GM23248 (cell line): ENCODE results near the gene GGPS1.

ENCODE experiments used
- EZH2 ChIP-seq: fragments of 200-600 bp; sonication (generic); IDR thresholded peaks from 2 replicates; pipeline ENCODE4 v1.6.1; 2018; ENCODE audit warnings: antibody characterized with exemption, mild to moderate bottlenecking; ENCODE audit not compliant: insufficient read depth, poor library complexity, severe bottlenecking
- EZH2phosphoT487 ChIP-seq: fragments of 200-600 bp; sonication (generic); IDR thresholded peaks from 2 replicates; pipeline ENCODE4 v1.6.1; 2018; ENCODE audit warnings: antibody characterized with exemption, moderate library complexity, mild to moderate bottlenecking, low read depth; ENCODE audit not compliant: insufficient read depth

- TF ChIP-seq EZH2 (no peak), EZH2phosphoT487 (no peak)
Observed at GRCh38 chr1:235329139-235329902, 951 bp downstream of the GGPS1 start.
